ENCODE measurements around the gene DDX54. TPM values are rescaled to one million over a fixed set of nuclear protein-coding genes. Genes with fewer than 3 reads are reported as not detected.

The DDX54 gene
- total RNA-seq, 1 donor from 2014 or later: 78.5 TPM

DNA sequence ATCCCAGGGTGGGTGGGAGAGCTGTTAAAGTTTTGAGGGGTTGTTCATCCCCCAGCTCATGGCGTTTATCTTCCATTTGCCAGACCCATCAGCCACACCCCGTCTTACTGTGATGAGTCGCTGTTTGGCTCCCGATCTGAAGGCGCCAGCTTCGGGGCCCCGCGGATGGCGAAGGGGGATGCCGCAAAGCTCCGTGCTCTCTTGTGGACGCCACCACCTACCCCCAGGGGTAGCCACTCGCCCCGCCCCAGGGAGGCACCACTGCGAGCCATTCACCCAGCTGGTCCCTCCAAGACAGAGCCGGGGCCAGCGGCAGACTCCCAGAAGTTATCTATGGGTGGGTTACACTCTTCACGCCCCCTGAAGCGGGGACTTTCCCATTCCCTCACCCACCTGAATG lies 5.9 kb upstream of the DDX54 start:
- DNase-seq (ENCODE audit: low read depth): no peak

- peak; percentile 36 for DNase-seq (ENCODE audit: low read depth)
Observed at GRCh38 chr12:113190761-113191160, 5.5 kb upstream of the DDX54 start.

DNA sequence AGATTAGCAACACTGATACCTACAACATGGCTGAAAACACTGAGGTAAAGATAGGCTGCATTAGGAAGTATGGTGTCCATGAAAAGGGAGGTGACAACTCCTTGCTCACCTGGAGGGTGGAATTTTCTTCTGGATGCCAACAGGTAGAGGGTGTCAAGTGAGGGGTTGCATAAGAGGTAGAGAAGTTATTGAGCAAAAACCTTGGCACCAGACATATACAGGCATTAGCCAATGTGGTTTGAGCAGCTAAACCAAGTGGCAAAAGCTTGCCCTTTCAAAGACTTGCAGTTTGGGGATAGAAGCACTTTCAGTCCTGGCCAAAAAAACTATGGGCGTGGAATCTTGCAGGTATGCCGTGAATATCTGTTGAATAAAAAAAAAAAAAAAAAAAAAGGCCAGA lies 4.1 kb upstream of the DDX54 start:
- DNase-seq (ENCODE audit: low read depth): no peak

GRCh38 chr12:113186666-113187325 lies 1.5 kb upstream of the DDX54 start:
- no peak for DNase-seq (ENCODE audit: low read depth)

DNA sequence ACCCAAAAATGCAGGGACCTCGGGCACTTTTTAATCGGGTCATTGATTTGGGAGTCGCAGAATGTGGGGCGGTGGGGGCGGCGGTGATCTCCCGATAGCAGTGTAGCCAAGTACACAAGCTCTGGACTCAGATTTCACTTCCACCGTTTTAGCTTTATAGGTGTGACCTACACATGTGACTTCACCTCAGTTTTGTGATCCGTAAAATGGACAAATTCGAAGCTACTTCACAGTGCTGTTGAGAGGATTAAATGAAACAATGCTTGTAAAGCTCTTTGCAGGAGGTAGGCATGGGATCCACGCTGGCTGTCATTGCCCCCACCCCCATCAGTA lies 721 bp upstream of the DDX54 start:
- DNase-seq (ENCODE audit: low read depth): peak; percentile 29

- DNase-seq (ENCODE audit: low read depth): peak; percentile 94
Observed at GRCh38 chr12:113184900-113185179, 438 bp downstream of the DDX54 start.

- DNase-seq (ENCODE audit: low read depth): no peak
Observed at GRCh38 chr12:113184098-113184899, 979 bp downstream of the DDX54 start.

GRCh38 chr12:113183030-113183589 lies 2.2 kb downstream of the DDX54 start:
- no peak for DNase-seq (ENCODE audit: low read depth)

DNA sequence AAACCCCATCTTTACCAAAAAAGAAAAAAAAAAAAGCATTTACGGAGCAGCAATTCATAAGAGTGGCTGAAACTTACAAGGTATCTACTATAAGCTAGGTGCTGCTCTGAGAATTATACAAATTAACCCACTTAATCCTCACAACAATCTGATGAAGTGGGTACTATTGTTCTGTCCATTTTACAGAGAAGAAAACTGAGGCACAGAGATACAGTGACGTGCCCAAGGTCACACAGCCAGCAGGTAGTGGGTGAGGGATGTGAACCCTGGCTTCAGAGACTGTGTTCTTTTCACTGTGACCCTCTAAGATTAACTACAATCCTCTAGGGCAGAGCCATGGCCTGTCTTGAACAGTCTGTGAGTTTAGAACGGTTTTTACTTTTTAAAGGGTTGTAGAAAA lies 3.3 kb downstream of the DDX54 start:
- DNase-seq (ENCODE audit: low read depth): no peak

DNA sequence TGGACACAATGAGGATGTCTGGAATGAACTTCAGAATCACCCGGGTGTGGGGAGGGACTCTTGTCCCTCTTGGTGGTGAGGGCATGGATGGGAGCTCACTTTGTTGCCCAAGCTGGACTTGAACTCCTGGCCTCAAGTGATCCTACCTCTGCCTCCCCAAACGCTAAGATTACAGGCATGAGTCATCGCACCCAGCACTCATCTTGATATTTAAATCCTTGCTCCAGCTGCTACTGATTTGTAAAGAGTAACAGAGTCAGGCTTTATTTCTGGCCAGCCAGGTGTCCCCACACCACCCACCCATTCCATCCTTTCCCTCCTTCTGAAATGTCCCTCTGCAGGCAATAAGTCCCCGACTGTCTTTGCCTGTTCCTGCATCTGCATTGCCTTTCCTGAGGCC lies 4.9 kb downstream of the DDX54 start:
- peak; percentile 65 for DNase-seq (ENCODE audit: low read depth)

DNA sequence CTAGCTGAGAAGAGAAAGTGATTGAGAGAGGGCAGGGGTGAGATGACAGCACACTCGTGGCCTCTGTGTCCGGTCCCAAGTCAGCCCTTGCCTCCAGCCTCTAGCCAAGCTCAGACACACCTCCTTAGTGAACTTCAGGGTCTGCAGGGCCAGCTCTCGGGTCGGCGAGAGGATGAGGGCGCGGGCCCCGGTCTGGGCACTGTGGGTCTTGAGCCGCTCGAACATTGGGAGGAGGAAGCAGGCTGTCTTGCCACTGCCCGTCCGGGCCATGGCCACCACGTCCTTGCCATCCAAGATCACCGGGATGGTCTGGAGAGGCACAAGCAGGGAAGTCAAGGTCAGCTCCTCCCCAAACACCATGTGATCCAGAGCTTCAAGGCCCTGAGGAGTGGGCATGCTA lies 6.3 kb downstream of the DDX54 start:
- no peak for DNase-seq (ENCODE audit: low read depth)

- peak; percentile 70 for DNase-seq (ENCODE audit: low read depth)
Observed at GRCh38 chr12:113174461-113175384, 10.6 kb downstream of the DDX54 start.

DNA sequence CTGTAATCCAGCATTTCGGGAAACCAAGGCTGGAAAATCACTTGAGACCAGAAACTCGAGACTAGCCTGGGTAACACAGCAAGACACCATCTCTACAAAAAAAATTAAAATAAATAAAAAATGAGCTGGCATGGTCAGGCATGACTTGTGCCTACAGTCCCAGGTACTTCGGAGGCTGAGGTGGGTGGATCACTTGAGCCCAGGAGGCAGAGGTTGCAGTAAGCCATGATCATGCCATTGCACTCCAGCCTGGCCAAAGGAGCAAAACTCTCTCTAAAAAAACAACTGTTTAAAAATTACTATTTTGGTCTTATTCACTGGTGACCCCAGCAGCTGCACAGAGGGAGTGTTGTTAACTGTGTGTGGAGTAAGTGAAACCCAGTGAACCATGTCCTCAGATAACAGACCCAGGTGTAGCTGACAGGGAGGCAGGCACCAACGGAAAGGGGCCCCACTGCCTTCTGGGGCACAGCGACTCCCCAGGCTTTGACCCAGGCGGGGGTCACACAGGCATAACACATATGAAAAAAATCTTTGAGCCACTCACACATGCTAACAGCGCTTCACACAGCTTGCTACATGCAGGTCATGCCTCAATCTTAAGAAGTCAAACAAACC lies 12.1 kb downstream of the DDX54 start:
- DNase-seq (ENCODE audit: low read depth): no peak

- DNase-seq (ENCODE audit: low read depth): no peak
Observed at GRCh38 chr12:113172185-113172584, 13.1 kb downstream of the DDX54 start.

DNA sequence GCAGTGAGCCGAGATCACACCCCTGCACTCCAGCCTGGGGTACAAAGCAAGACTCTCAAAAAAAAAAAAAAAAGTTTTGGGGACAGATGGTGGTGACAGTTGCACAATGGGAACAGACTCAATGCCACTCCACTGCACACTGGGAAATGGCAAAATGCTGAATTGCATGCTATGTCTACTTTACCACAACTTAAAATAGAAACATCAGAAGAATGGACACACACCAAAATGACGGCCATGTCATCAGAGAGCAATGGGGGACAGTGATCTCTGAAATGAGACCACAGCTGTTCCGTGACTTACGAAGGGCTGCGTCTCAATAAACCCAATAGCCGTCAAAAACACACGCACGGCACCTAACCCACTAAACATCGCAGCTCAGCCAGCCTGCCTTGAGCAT lies 13.7 kb downstream of the DDX54 start:
- DNase-seq (ENCODE audit: low read depth): peak; percentile 38

DNA sequence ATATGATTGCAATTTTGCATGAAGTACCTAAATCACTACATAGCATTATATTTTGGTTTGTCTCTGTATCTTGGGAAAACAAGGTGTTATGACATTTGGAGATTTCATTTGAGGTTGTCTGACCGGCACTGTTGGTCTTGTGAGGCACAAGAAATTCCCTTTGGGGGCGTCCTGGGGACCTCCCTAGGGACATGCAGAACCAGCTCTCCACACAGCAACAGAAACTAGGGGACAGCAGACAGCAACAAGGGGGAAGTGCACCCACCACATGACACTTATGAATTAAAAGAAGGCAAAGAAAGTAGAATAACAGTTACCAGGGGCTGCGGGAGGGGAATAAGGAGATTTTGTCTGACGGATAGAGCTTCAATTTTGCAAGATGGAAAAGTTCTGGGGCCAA lies 14.4 kb downstream of the DDX54 start:
- no peak for DNase-seq (ENCODE audit: low read depth)

GRCh38 chr12:113170457-113170856 lies 14.8 kb downstream of the DDX54 start:
- DNase-seq (ENCODE audit: low read depth): no peak

DNA sequence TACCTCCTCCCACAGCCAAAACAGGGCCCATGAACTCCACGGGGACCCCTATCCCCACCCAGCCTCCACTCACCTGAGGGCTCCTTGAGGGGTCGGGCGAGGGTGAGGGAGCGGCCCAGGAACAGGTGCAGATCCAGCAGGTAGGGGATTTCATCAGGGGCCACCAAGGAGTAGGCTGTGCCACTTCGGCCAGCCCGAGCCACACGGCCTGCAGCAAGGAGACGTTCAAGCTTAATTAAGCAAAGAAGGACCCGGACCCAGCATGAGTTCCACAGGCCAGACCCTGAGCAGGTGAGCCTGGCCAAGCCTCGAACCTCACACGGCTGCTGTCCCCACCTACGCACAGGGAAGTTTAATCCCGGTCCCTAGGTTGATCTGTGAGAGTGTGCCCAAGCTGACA lies 15.6 kb downstream of the DDX54 start:
- DNase-seq (ENCODE audit: low read depth): no peak

GRCh38 chr12:113167868-113168267 lies 17.4 kb downstream of the DDX54 start:
- no peak for DNase-seq (ENCODE audit: low read depth)

DNA sequence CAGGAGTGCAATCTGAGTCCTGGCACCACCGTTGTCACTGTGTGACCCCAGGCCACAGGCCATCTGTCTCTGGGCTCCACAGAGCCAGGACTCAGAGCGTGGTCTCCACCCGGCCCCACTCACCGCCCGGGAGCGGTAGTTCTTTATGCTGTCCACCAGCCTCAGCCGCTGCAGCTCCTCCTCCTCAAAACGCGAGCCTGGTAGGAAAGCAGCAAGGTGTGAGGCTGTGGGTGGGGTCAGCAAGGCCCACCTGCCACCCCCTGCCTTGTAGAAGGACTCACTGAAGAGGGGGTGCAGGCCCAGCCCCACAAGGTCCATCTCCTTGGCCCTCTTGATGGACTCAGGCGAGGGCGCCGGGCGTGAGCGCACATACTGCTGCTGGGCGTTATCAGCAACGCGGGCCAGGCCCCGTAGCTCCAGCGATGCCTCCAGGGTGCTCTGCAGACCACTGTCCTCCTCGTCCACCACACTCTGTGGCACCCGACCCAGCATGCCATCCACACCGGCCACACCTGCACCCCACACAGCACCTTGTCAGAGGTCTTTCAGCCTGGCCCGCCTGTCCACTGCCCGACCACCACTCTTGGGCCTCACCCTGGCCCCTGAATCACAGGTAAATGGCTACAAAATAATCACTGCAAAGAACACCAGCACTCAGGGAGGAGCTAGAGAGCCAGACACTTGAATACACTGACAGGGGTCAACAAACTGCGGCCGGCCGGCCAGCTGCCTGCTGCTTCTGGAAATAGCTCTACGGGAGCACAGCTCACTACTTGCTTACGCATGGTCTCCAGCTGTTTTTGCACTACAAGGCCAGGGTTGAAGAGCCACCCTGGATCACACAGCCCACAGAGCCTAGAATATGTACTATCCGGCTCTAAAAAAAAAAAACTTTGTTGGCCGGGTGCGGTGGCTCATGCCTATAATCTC lies 19.5 kb downstream of the DDX54 start:
- DNase-seq (ENCODE audit: low read depth): no peak
